Gastroesophageal sphincter (tissue), 4 donors: ENCODE results near the gene CDC42EP4. TPM values are rescaled to one million over a fixed set of nuclear protein-coding genes. Genes with fewer than 3 reads are reported as not detected.

ENCODE experiments used
- ATAC-seq: fragments of 150-250 bp; one replicate; pipeline ENCODE4 v1.9.1; 2016; ENCODE audit warnings: mild to moderate bottlenecking, moderate library complexity
- H3K27ac ChIP-seq, 4 donors: fragments of 200-600 bp; sonication (generic) in 3 of 4; 1 replicate in 3 of 4; 2 replicates in 1 of 4; pipeline ENCODE4 v1.5.1; 2016 to 2019
- H3K27me3 ChIP-seq: fragments of 200-600 bp; sonication (generic); one replicate; pipeline ENCODE4 v1.5.1; 2019
- H3K36me3 ChIP-seq, 2 donors: fragments of 200-600 bp; sonication (generic); one replicate each; pipeline ENCODE4 v1.5.1; 2019; ENCODE audit warnings: control low read depth in 1 of 2
- H3K4me1 ChIP-seq, 3 donors: fragments of 200-600 bp; sonication (generic); 1 replicate in 2 of 3; 2 replicates in 1 of 3; pipeline ENCODE4 v1.5.1; 2016 to 2019; ENCODE audit warnings: control low read depth in 2 of 3
- H3K4me3 ChIP-seq, 2 donors: fragments of 200-600 bp; sonication (generic); one replicate each; pipeline ENCODE4 v1.5.1; 2019; ENCODE audit warnings: mild to moderate bottlenecking in 1 of 2, moderate library complexity in 1 of 2
- H3K9me3 ChIP-seq, 3 donors: fragments of 200-600 bp; sonication (generic); one replicate each; pipeline ENCODE4 v1.5.1; 2017 to 2019; ENCODE audit warnings: control low read depth in 2 of 3
- EP300 ChIP-seq: sonication (generic); formaldehyde crosslinking; IDR thresholded peaks from one replicate; pipeline ENCODE4 v1.6.1; 2017; ENCODE audit warnings: antibody characterized with exemption, mild to moderate bottlenecking
- POLR2A ChIP-seq, 2 donors: fragments of 450-650 bp; IDR thresholded peaks; one replicate each; pipeline ENCODE4 v1.6.1; 2017; ENCODE audit warnings: antibody characterized with exemption in 2 of 2, mild to moderate bottlenecking in 2 of 2, moderate library complexity in 1 of 2
- POLR2AphosphoS5 ChIP-seq: sonication (generic); formaldehyde crosslinking; IDR thresholded peaks from one replicate; pipeline ENCODE4 v1.6.1; 2017; ENCODE audit warnings: antibody characterized with exemption
- WGBS, 2 donors: methylation state at CpG; one replicate each; pipeline ENCODE4 v1.1.5; 2018; ENCODE audit warnings: low coverage in 1 of 2; 5-methylcytosine and 5-hydroxymethylcytosine counted together
- total RNA-seq, 4 donors: library from RNA; depleted of rRNA; stranded (reverse); fragments of >200 nt; gene quantifications; one replicate each; pipeline ENCODE4 v1.1.0, GENCODE V29; 2016
- TF ChIP-seq, protein P1 (sequence below), 4 experiments: fragments of 200-600 bp in 2 of 4; fragments of 450-650 bp in 2 of 4; sonication (generic) in 1 of 4; IDR thresholded peaks; one replicate each; pipeline ENCODE4 v1.5.1; 2017 to 2019; ENCODE audit warnings: antibody characterized with exemption in 4 of 4, mild to moderate bottlenecking in 2 of 4, moderate library complexity in 2 of 4

CDC42EP4 gene
- total RNA-seq, 4 donors from 2014 or later: 69.4 to 106 (median 73.0) TPM

GRCh38 chr17:73349138-73349537 is 37.3 kb upstream of the CDC42EP4 start:
- no peaks in the 10 kb centered on the region for H3K9me3 ChIP-seq
- H3K27ac ChIP-seq: peak overlapping the region in 3 of 4 donors; percentile 61 to 71 (median 68)
- no peaks in the 10 kb centered on the region for H3K36me3 ChIP-seq
- ATAC-seq: peak; percentile 42
- TF ChIP-seq, protein P1, sequence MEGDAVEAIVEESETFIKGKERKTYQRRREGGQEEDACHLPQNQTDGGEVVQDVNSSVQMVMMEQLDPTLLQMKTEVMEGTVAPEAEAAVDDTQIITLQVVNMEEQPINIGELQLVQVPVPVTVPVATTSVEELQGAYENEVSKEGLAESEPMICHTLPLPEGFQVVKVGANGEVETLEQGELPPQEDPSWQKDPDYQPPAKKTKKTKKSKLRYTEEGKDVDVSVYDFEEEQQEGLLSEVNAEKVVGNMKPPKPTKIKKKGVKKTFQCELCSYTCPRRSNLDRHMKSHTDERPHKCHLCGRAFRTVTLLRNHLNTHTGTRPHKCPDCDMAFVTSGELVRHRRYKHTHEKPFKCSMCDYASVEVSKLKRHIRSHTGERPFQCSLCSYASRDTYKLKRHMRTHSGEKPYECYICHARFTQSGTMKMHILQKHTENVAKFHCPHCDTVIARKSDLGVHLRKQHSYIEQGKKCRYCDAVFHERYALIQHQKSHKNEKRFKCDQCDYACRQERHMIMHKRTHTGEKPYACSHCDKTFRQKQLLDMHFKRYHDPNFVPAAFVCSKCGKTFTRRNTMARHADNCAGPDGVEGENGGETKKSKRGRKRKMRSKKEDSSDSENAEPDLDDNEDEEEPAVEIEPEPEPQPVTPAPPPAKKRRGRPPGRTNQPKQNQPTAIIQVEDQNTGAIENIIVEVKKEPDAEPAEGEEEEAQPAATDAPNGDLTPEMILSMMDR (IDR thresholded peaks at IDR 0.05): no peak
- TF ChIP-seq POLR2AphosphoS5 (no peak), EP300 (no peak), POLR2A (IDR thresholded peaks at IDR 0.05) (no peak)
- H3K27me3 ChIP-seq: no peaks in the 10 kb centered on the region
- H3K4me1 ChIP-seq: peaks cover 0 to 34% (median 8%) of the 10 kb centered on the region in 3 donors
- H3K4me3 ChIP-seq: no peak overlapping the region
- no CpG with 5 or more reads among the region's 6 CpGs for WGBS, 2 donors

DNA sequence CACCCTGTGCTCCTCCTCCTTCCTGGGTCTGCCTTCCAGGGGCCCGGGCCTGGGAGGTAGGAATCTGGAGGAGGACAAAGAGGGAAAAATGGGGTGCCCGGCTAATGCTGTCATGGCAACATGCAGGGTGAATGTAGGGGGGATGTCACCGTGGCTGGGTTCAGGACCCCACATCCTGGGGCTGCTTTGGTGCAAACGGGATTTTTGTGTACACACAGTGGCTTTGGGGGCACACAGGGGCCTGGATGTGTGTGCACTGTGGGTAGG is 37.0 kb upstream of the CDC42EP4 start:
- no peak for TF ChIP-seq EP300
- no peak for TF ChIP-seq POLR2AphosphoS5
- TF ChIP-seq, protein P1 (IDR thresholded peaks at IDR 0.05): no peak
- no peak for TF ChIP-seq POLR2A (IDR thresholded peaks at IDR 0.05)
- Histone ChIP-seq H3K4me1 (peaks cover 0 to 37% (median 9%) of the 10 kb centered on the region in 3 donors), H3K4me3 (no peak overlapping the region), H3K27ac (peak overlapping the region in 3 of 4 donors; percentile 61 to 71 (median 68)), H3K9me3 (no peaks in the 10 kb centered on the region), H3K27me3 (no peaks in the 10 kb centered on the region), H3K36me3 (no peaks in the 10 kb centered on the region)
- 0% methylated on average over 1 of the region's 4 CpGs for WGBS, 2 donors
- ATAC-seq: no peak

- no peak for ATAC-seq
- H3K27ac ChIP-seq: peak overlapping the region in 3 of 4 donors; percentile 61 to 71 (median 68)
- 80 to 89% methylated on average over 1 to 7 of the region's 19 CpGs for WGBS, 2 donors
Measured at GRCh38 chr17:73348018-73348828, 36.4 kb upstream of the CDC42EP4 start.

GRCh38 chr17:73347351-73347750 is 35.5 kb upstream of the CDC42EP4 start:
- 13 to 43% methylated on average over 1 of the region's 5 CpGs for WGBS, 2 donors
- ATAC-seq: peak; percentile 25
- peak overlapping the region in 3 of 4 donors; percentile 61 to 71 (median 68) for H3K27ac ChIP-seq
- H3K36me3 ChIP-seq: no peaks in the 10 kb centered on the region
- H3K9me3 ChIP-seq: no peaks in the 10 kb centered on the region
- TF ChIP-seq POLR2A (IDR thresholded peaks at IDR 0.05): no peak
- peak; percentile 36 for TF ChIP-seq POLR2AphosphoS5
- no peaks in the 10 kb centered on the region for H3K27me3 ChIP-seq
- no peak overlapping the region for H3K4me3 ChIP-seq
- peaks cover 0 to 51% (median 23%) of the 10 kb centered on the region in 3 donors for H3K4me1 ChIP-seq

More at GRCh38 chr17:73348018-73348828, 36.4 kb upstream of the CDC42EP4 start:
- no peak overlapping the region for H3K4me3 ChIP-seq
- H3K27me3 ChIP-seq: no peaks in the 10 kb centered on the region
- H3K9me3 ChIP-seq: no peaks in the 10 kb centered on the region
- H3K4me1 ChIP-seq: peaks cover 0 to 42% (median 14%) of the 10 kb centered on the region in 3 donors
- no peaks in the 10 kb centered on the region for H3K36me3 ChIP-seq
- TF ChIP-seq POLR2A (IDR thresholded peaks at IDR 0.05) (no peak), POLR2AphosphoS5 (no peak), EP300 (no peak)
- TF ChIP-seq, protein P1 (IDR thresholded peaks at IDR 0.05): no peak

GRCh38 chr17:73346501-73347162 is 34.8 kb upstream of the CDC42EP4 start:
- Histone ChIP-seq H3K27ac (peak overlapping the region in 2 of 4 donors; percentile 61 to 71), H3K36me3 (no peaks in the 10 kb centered on the region), H3K4me3 (no peak overlapping the region), H3K9me3 (no peaks in the 10 kb centered on the region), H3K27me3 (no peaks in the 10 kb centered on the region), H3K4me1 (peaks cover 0 to 58% (median 29%) of the 10 kb centered on the region in 3 donors)
- TF ChIP-seq EP300 (no peak), POLR2AphosphoS5 (no peak), POLR2A (IDR thresholded peaks at IDR 0.05) (no peak)
- TF ChIP-seq, protein P1 (IDR thresholded peaks at IDR 0.05): no peak
- no peak for ATAC-seq
- WGBS, 2 donors: 40 to 83% methylated on average over 3 to 4 of the region's 12 CpGs
